Left renal cortex interstitium (tissue), 4 donors: ENCODE measurements around the gene DCTN2. TPM values are rescaled to one million over a fixed set of nuclear protein-coding genes. Genes with fewer than 3 reads are reported as not detected.

Experiments
- DNase-seq, 4 donors: peaks; one replicate each; pipeline ENCODE4 v3.0.0-alpha.2; 2013; ENCODE audit warnings: low read depth in 4 of 4, low spot score in 2 of 4, missing footprints in 1 of 4
- polyA plus RNA-seq, 4 donors: library from polyadenylated mRNA; unstranded; fragments of 120-200 nt; gene quantifications; one replicate each; pipeline ENCODE4 v1.2.1, GENCODE V29; 2013; ENCODE audit not compliant: insufficient read length in 4 of 4

Gene DCTN2
- polyA plus RNA-seq, 4 donors = 160 to 179 (median 169) TPM

GRCh38 chr12:57529831-57530230 is 17.2 kb downstream of the DCTN2 start:
- DNase-seq = no peak

- DNase-seq = no peak
Measured at GRCh38 chr12:57528831-57529555, 18.0 kb downstream of the DCTN2 start.

GRCh38 chr12:57528176-57528575 is 18.8 kb downstream of the DCTN2 start:
- no peak for DNase-seq

- DNase-seq = no peak
Measured at GRCh38 chr12:57527184-57527583, 19.8 kb downstream of the DCTN2 start.

GRCh38 chr12:57526477-57527126 is 20.4 kb downstream of the DCTN2 start:
- no peak for DNase-seq

GRCh38 chr12:57525615-57526383 is 21.2 kb downstream of the DCTN2 start:
- no peak for DNase-seq

- no peak for DNase-seq
Measured at GRCh38 chr12:57524814-57525614, 22.0 kb downstream of the DCTN2 start.

GRCh38 chr12:57523706-57524614 is 23.0 kb downstream of the DCTN2 start:
- DNase-seq = no peak

- DNase-seq = peak in 1 of 4 donors; percentile 69
Measured at GRCh38 chr12:57522887-57523705, 23.9 kb downstream of the DCTN2 start.

GRCh38 chr12:57522011-57522886 is 24.7 kb downstream of the DCTN2 start, which contains the start of gene MBD6:
Gene MBD6 (plus strand): TSS chr12:57522824. CDS start chr12:57524304, 1,480 bp downstream.
- peak in 3 of 4 donors; percentile 75 to 82 (median 81) for DNase-seq

GRCh38 chr12:57521525-57522010 is 25.4 kb downstream of the DCTN2 start:
- peak in 3 of 4 donors; percentile 21 to 47 (median 41) for DNase-seq

- DNase-seq = peak; percentile 90 to 97 (median 96)
Measured at GRCh38 chr12:57520053-57520818, 26.8 kb downstream of the DCTN2 start, which contains the start of gene DDIT3. Gene DDIT3 (minus strand): TSS chr12:57520514. CDS start chr12:57517406, 3,108 bp downstream.

GRCh38 chr12:57519796-57520052 is 27.3 kb downstream of the DCTN2 start:
- peak in 1 of 4 donors; percentile 47 for DNase-seq

- no peak for DNase-seq
Measured at GRCh38 chr12:57518920-57519795, 27.8 kb downstream of the DCTN2 start.

GRCh38 chr12:57518176-57518919 is 28.6 kb downstream of the DCTN2 start:
- DNase-seq = no peak
